Mesenchymal stem cell (in vitro differentiated cells and primary cell): ENCODE data around the gene ASTN2.

Source experiments
- DNase-seq: peaks from one replicate; pipeline ENCODE4 v3.0.0-alpha.2; 2013
- H2AFZ ChIP-seq: one replicate; pipeline ENCODE4 v1.6.1; 2013; ENCODE audit warnings: low read depth, mild to moderate bottlenecking, control low read depth, inconsistent platforms, low read length, moderate library complexity
- H2AK5ac ChIP-seq: 2 replicates; pipeline ENCODE4 v1.6.1; 2013; ENCODE audit warnings: low read length, moderate library complexity, mild to moderate bottlenecking, inconsistent platforms; ENCODE audit not compliant: severe bottlenecking
- H2BK120ac ChIP-seq: one replicate; pipeline ENCODE4 v1.6.1; 2013; ENCODE audit warnings: low read depth, mild to moderate bottlenecking, inconsistent platforms, low read length, moderate library complexity
- H2BK12ac ChIP-seq, 2 experiments: one replicate each; pipeline ENCODE4 v1.6.1; 2013; ENCODE audit warnings: inconsistent platforms in 2 of 2, low read length in 2 of 2, mild to moderate bottlenecking in 2 of 2, moderate library complexity in 2 of 2, control low read depth in 1 of 2
- H2BK15ac ChIP-seq: one replicate; pipeline ENCODE4 v1.6.1; 2013; ENCODE audit warnings: mild to moderate bottlenecking, low read depth, inconsistent platforms; ENCODE audit not compliant: poor library complexity, severe bottlenecking
- H2BK5ac ChIP-seq: 2 replicates; pipeline ENCODE4 v1.6.1; 2013; ENCODE audit warnings: low read depth, mild to moderate bottlenecking, low read length, control low read depth, inconsistent platforms; ENCODE audit not compliant: poor library complexity, severe bottlenecking
- H3K14ac ChIP-seq, 2 experiments: one replicate each; pipeline ENCODE4 v1.6.1; 2013; ENCODE audit warnings: inconsistent platforms in 2 of 2, low read length in 2 of 2, control low read depth in 1 of 2, mild to moderate bottlenecking in 1 of 2, moderate library complexity in 1 of 2
- H3K18ac ChIP-seq, 2 experiments: one replicate each; pipeline ENCODE4 v1.6.1; 2013; ENCODE audit warnings: inconsistent platforms in 2 of 2, low read length in 2 of 2, control low read depth in 1 of 2, low read depth in 1 of 2, mild to moderate bottlenecking in 1 of 2
- H3K23ac ChIP-seq, 2 experiments: one replicate each; pipeline ENCODE4 v1.6.1; 2013; ENCODE audit warnings: inconsistent platforms in 2 of 2, low read length in 2 of 2, mild to moderate bottlenecking in 2 of 2, moderate library complexity in 2 of 2, control low read depth in 1 of 2
- H3K27ac ChIP-seq: 2 replicates; pipeline ENCODE4 v1.5.1; 2013; ENCODE audit warnings: mild to moderate bottlenecking, moderate library complexity, low read length, control low read depth, inconsistent platforms; ENCODE audit not compliant: poor library complexity, severe bottlenecking
- H3K27me3 ChIP-seq, 2 experiments: 2 replicates each; pipeline versions ENCODE4 v1.6.1 to v1.7.0; 2013; ENCODE audit warnings: low read length in 2 of 2, mild to moderate bottlenecking in 2 of 2, moderate library complexity in 2 of 2, control low read depth in 1 of 2, inconsistent platforms in 1 of 2; ENCODE audit not compliant: control insufficient read depth in 1 of 2, insufficient read depth in 1 of 2
- H3K36me3 ChIP-seq, 2 experiments: 2 replicates each; pipeline versions ENCODE4 v1.6.1 to v1.7.0; 2013; ENCODE audit warnings: low read length in 2 of 2, control low read depth in 1 of 2, inconsistent platforms in 1 of 2, low read depth in 1 of 2, mild to moderate bottlenecking in 1 of 2; ENCODE audit not compliant: insufficient read depth in 2 of 2, control insufficient read depth in 1 of 2
- H3K4ac ChIP-seq, 2 experiments: one replicate each; pipeline ENCODE4 v1.6.1; 2013; ENCODE audit warnings: inconsistent platforms in 2 of 2, low read length in 2 of 2, mild to moderate bottlenecking in 2 of 2, moderate library complexity in 2 of 2, control low read depth in 1 of 2, low read depth in 1 of 2
- H3K4me1 ChIP-seq: 2 replicates; pipeline ENCODE4 v1.6.1; 2013; ENCODE audit warnings: low read depth, low read length, control low read depth; ENCODE audit not compliant: control insufficient read depth, insufficient read depth
- H3K4me2 ChIP-seq: 2 replicates; pipeline ENCODE4 v1.6.1; 2013; ENCODE audit warnings: low read length, mild to moderate bottlenecking, inconsistent platforms; ENCODE audit not compliant: poor library complexity, severe bottlenecking
- H3K4me3 ChIP-seq, 2 experiments: 2 replicates each; pipeline versions ENCODE4 v1.5.1 to v1.7.0; 2013; ENCODE audit warnings: low read length in 2 of 2, mild to moderate bottlenecking in 2 of 2, control low read depth in 1 of 2, low read depth in 1 of 2; ENCODE audit not compliant: insufficient read depth in 1 of 2
- H3K79me1 ChIP-seq: replicated peaks from 2 replicates; pipeline ENCODE4 v1.6.1; 2013; ENCODE audit warnings: mild to moderate bottlenecking, control low read depth, low read length, inconsistent platforms; ENCODE audit not compliant: poor library complexity, severe bottlenecking
- H3K9ac ChIP-seq: 2 replicates; pipeline ENCODE4 v1.7.0; 2013; ENCODE audit warnings: mild to moderate bottlenecking, low read length, moderate library complexity
- H3K9me3 ChIP-seq: 2 replicates; pipeline ENCODE4 v1.7.0; 2013; ENCODE audit warnings: mild to moderate bottlenecking, low read length; ENCODE audit not compliant: control insufficient read depth
- H4K8ac ChIP-seq: one replicate; pipeline ENCODE4 v1.6.1; 2013; ENCODE audit warnings: inconsistent platforms, mild to moderate bottlenecking, low read length, moderate library complexity
- H4K91ac ChIP-seq: one replicate; pipeline ENCODE4 v1.6.1; 2013; ENCODE audit warnings: mild to moderate bottlenecking, low read length, inconsistent platforms
- WGBS: methylation state at CpG from one replicate; pipeline ENCODE4 v1.1.7; 2013; ENCODE audit warnings: mixed read lengths; 5-methylcytosine and 5-hydroxymethylcytosine counted together

The ASTN2 gene

DNA sequence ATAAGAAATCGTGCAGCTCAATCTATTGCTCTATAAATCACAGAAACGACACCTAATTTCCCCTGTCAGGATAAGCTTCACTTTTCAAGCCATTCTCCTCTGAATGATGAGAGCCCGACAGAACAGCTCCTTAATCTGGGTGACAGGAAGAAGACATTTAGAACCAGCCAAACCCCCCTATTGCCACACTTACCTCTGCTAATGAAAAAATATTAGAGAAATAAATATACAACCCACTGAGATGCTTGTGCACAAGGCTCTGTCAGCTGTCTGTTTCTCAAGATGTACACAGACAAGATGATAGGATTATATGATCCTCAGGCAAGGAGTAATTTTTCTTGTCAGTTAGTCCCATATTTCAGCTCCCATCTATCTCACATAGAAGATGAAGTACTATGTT, 785.2 kb downstream of the ASTN2 start:
- Histone ChIP-seq H3K18ac (no peak overlapping the region), H3K4ac (no peak overlapping the region), H2AK5ac (no peak overlapping the region), H2BK120ac (no peak overlapping the region), H2BK15ac (no peak overlapping the region), H2BK12ac (no peak overlapping the region), H2BK5ac (no peak overlapping the region), H3K36me3 (no peaks in the 10 kb centered on the region), H2AFZ (no peak overlapping the region), H3K27me3 (peaks cover 0 to 5% of the 10 kb centered on the region in 2 experiments), H3K4me3 (no peak overlapping the region), H3K9me3 (no peaks in the 10 kb centered on the region), H3K79me1 (no peaks in the 10 kb centered on the region), H3K27ac (no peak overlapping the region), H4K91ac (no peak overlapping the region), H3K14ac (no peak overlapping the region), H3K4me2 (no peak overlapping the region), H3K4me1 (no peaks in the 10 kb centered on the region), H3K23ac (no peak overlapping the region), H3K9ac (no peak overlapping the region), H4K8ac (no peak overlapping the region)
- WGBS: 75% methylated on average over 2 of the region's 3 CpGs
- no peak for DNase-seq

DNA sequence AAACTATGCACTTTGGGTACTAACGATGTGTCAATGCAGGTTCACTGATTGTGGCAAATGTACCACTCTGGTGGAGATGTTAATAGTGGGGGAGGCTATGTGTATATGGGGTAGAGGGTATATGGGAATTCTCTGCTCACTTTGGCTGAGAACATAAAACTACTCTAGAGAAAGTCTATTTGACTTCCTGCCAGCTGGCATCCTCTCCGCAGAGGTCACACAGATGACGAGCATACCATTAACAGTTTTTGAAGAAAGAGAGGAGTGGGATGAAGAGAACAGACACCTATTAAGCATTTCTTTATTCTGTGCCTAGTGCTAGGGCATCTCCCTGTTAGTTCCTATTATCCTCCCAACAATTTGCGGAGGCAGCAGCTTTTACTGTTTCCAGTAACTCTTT, 786.1 kb downstream of the ASTN2 start:
- Histone ChIP-seq H3K23ac (no peak overlapping the region), H3K36me3 (no peaks in the 10 kb centered on the region), H4K8ac (no peak overlapping the region), H3K14ac (no peak overlapping the region), H3K4me2 (no peak overlapping the region), H2BK12ac (no peak overlapping the region), H3K79me1 (no peaks in the 10 kb centered on the region), H3K4me1 (no peaks in the 10 kb centered on the region), H2BK15ac (no peak overlapping the region), H3K9me3 (no peaks in the 10 kb centered on the region), H3K4me3 (no peak overlapping the region), H3K4ac (no peak overlapping the region), H2AK5ac (no peak overlapping the region), H2AFZ (no peak overlapping the region), H3K27me3 (peaks cover 0 to 5% of the 10 kb centered on the region in 2 experiments), H2BK5ac (no peak overlapping the region), H2BK120ac (no peak overlapping the region), H3K27ac (no peak overlapping the region), H3K9ac (no peak overlapping the region), H3K18ac (no peak overlapping the region), H4K91ac (no peak overlapping the region)
- DNase-seq: no peak
- WGBS: 73% methylated on average over 4 of the region's 4 CpGs

DNA sequence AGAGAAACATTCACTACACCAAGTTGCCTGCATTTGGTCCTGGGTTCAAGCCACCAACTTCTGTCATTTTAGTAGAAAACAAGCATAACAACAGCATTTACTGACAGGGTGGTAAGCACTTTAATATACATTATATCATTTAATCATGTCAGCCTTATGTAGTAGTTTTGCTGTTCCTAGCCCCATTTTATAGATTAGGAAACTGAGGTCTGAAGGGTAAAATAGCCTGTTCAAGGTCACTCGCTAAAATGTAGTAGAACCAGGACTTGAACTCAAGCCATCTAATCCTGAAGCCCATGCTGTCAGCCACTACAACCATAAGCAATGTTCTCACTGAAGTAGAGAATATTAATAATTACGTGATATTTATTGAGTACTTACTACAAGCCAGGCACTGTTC, 787.4 kb downstream of the ASTN2 start:
- no peak overlapping the region for H2BK5ac ChIP-seq
- no peaks in the 10 kb centered on the region for H3K36me3 ChIP-seq
- H2AK5ac ChIP-seq: no peak overlapping the region
- H3K27ac ChIP-seq: no peak overlapping the region
- H3K4me3 ChIP-seq: no peak overlapping the region
- no peak overlapping the region for H2AFZ ChIP-seq
- no peaks in the 10 kb centered on the region for H3K4me1 ChIP-seq
- no peak overlapping the region for H3K14ac ChIP-seq
- H2BK15ac ChIP-seq: no peak overlapping the region
- no peak overlapping the region for H3K23ac ChIP-seq
- 100% methylated on average over 1 of the region's 2 CpGs for WGBS
- H2BK12ac ChIP-seq: no peak overlapping the region
- H3K79me1 ChIP-seq: no peaks in the 10 kb centered on the region
- H3K18ac ChIP-seq: no peak overlapping the region
- no peaks in the 10 kb centered on the region for H3K9me3 ChIP-seq
- H3K27me3 ChIP-seq: peaks cover 0 to 5% of the 10 kb centered on the region in 2 experiments
- no peak overlapping the region for H3K4me2 ChIP-seq
- no peak overlapping the region for H4K8ac ChIP-seq
- H2BK120ac ChIP-seq: no peak overlapping the region
- H3K4ac ChIP-seq: no peak overlapping the region
- no peak for DNase-seq
- no peak overlapping the region for H3K9ac ChIP-seq
- no peak overlapping the region for H4K91ac ChIP-seq

DNA sequence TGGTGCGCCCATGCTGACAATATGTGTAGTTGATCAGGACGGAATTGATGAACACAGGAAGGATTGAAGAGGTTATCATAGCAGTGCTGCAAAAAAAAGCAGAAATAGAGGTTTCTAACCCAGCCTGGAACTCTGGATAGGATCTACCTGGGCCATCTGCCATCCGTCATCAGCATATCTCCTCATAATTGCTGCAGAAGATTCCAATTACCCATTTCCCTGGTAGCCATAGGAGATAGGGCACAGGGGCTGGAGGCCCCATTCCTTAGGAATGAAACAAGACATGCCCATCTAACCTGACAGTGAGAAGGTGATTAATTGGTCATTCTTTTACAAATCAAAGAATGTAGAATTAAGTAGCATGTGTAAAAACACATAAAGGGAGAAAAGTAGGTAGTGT, 788.1 kb downstream of the ASTN2 start:
- Histone ChIP-seq H3K4me3 (no peak overlapping the region), H3K4ac (no peak overlapping the region), H3K23ac (no peak overlapping the region), H2BK5ac (no peak overlapping the region), H3K36me3 (no peaks in the 10 kb centered on the region), H3K9ac (no peak overlapping the region), H3K27ac (no peak overlapping the region), H3K18ac (no peak overlapping the region), H3K14ac (no peak overlapping the region), H2AFZ (no peak overlapping the region), H3K4me2 (no peak overlapping the region), H3K9me3 (no peaks in the 10 kb centered on the region), H2BK120ac (no peak overlapping the region), H4K91ac (no peak overlapping the region), H3K4me1 (no peaks in the 10 kb centered on the region), H4K8ac (no peak overlapping the region), H3K79me1 (no peaks in the 10 kb centered on the region), H2BK15ac (no peak overlapping the region), H3K27me3 (peaks cover 0 to 5% of the 10 kb centered on the region in 2 experiments), H2BK12ac (no peak overlapping the region), H2AK5ac (no peak overlapping the region)
- no peak for DNase-seq
- 95% methylated on average over 3 of the region's 3 CpGs for WGBS
